NCI-H1694 (cell line): ENCODE results near the gene PHF10.
"Not testable (repeated sequence)": the region's sequence is repeated elsewhere in the genome, so short reads cannot be mapped to it uniquely, and the experiment has no call there.

ENCODE experiments used
- DNase-seq: peaks from one replicate; lab custom pipeline; 2025; lab: John Stamatoyannopoulos, UW

PHF10 gene

DNA sequence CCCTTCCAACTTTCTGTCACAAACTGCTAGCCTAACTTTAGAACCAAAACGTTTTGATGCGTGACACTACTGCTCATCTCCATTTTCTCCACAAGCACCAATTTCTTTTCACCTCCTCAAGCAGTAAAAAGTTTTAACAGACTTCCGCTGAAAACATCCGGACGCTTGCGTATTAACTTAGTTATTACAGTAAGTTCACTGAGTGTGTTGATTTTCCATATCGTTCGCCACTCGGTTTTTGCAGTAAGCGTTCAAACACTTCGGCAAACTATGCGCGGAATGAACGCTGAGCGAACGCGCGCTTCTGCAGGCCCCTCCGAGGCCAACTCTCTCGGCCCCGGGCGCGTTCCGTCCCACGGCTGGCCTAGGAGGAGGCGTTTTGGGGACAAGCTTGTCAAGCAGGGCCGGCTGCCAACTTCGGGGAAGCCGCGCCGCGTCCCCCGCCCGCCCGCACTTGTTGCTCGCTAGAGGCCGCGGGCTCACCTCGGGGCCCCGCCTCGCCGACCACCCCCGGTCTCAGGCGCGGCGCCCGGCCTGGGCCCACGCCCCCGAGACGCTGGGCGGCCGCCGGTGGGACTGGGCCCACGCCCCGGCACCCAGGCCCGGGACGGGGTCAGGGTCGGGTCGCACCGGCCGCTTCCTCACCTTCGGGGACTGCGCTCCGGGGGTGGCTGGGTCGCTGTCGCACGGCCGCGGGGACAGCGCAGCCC is 945 bp downstream of the PHF10 start:
- DNase-seq: no peak

- no peak for DNase-seq
Observed at GRCh38 chr6:169722362-169723199, 1.7 kb downstream of the PHF10 start.

DNA sequence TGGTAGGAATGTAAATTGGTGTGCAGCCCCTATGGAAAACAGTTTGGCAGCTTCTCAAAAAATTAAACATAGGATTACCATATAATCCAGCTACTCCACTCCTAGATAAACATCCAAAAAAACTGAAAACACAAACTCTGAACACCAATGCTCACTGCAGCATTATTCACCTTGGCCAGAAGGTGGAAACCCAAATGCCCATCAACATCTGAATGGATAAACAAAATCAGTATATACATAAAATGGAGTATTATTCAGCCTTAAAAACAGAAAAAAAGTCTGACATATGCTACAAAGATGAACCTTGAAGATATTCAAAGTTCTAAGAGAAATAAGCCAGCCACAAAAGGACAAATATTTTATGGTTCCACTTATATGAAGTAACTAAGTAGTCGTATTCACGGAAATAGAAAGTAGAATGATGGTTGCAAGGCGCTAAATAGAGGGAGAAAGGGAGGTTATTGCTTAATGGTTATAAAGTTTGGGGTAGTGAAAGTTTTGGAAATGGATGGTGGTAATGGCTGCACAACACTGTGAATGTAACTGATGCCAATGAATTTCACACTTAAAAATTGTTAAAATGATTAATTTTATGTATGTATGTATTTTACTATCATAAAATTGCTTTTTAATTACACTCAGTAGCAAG is 4.0 kb downstream of the PHF10 start:
- no peak for DNase-seq

DNA sequence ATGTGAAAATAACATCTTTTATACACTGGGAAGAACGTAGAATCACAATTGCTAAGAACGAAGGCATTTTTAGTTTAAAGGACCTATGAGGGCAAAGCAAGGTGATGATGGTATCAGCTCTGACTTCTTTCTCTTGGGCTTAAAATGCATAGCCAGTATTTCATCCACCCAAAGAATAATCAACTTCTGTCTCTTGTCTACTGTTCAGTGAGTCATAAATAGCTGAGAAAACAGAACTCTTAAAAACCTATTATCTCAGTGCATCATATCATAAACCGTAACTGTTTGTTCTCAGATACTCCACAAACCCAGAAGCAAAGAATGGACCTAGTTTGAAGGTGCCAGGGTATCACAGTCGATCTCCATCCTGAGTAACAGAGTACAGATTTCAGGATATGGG is 5.2 kb downstream of the PHF10 start:
- DNase-seq: no peak

DNA sequence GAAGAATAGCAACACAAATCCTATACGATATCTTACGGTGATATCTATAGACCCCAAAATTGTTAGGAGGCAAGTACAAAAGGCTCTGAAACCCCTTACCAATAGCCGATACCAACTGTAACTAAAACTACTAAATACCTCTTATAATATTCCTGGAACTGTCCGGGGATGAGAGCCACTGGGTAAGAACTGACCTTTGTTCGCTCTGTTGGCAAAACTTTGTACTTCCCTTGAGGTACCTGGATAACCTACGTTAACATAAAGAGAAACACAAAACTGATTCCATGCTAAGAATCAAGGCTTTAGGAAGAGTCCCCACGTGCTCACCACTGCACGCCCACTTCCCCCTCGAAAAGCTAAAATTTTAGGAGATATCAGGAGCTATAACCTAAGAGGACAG is 9.7 kb downstream of the PHF10 start:
- no peak for DNase-seq

GRCh38 chr6:169714178-169714577 is 10.1 kb downstream of the PHF10 start:
- DNase-seq: no peak

DNA sequence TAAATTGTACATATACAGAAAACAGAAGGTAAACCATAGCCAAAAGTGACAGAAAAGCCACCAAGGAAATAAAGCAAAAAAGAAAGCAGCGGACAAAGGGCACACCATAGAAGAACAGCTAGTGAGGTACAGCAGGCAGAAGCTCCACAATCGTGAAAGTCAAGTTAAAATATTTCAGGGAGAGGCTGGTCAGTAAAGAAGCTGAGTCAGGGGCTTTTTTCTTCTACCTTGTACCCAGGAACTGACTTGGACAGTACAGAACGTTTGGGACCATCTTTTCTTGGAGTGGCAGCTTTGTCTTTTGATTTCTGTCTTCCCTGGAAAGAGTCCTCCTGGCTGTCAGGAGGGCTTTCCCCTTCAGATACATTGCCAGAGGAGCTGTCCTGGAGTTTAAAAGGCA is 14.3 kb downstream of the PHF10 start:
- DNase-seq: no peak

DNA sequence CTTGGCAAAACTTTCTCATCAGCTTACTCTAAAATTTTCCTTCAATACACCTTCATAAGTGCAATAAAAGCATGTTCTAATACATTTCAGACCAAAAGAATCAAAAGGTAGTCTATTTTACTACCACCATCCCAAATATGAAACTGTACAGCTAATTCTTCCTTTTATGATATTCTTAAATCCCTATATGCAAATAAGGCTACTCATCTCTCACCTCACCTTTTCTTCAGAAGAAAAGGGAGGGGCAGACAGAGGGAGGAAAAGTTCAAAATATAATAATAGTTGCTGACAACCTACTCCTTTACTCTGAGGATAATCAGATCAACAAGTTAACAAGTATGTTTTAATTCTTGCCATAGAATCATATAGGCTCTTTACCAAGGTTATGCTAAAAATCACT is 15.0 kb downstream of the PHF10 start:
- DNase-seq: no peak

GRCh38 chr6:169707772-169708171 is 16.5 kb downstream of the PHF10 start:
- no peak for DNase-seq

DNA sequence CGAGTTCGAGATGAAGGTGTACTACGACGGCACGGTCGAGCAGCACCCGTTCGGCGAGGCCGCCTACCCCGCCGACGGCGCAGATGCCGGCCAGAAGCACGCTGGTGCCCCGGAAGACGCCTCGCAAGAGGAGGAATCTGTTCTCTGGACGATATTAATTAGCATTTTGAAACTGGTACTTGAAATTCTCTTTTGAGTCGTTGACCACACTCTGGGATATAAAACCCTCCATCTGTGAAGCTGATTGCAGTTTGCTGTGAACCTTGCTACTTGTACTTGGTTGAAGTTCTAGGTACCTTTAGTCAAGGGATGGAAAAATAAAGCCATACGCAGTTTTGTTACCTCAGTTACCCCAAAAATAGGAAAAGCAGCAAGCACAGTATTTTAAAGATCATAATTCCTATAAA is 21.5 kb downstream of the PHF10 start:
- DNase-seq: no peak

DNA sequence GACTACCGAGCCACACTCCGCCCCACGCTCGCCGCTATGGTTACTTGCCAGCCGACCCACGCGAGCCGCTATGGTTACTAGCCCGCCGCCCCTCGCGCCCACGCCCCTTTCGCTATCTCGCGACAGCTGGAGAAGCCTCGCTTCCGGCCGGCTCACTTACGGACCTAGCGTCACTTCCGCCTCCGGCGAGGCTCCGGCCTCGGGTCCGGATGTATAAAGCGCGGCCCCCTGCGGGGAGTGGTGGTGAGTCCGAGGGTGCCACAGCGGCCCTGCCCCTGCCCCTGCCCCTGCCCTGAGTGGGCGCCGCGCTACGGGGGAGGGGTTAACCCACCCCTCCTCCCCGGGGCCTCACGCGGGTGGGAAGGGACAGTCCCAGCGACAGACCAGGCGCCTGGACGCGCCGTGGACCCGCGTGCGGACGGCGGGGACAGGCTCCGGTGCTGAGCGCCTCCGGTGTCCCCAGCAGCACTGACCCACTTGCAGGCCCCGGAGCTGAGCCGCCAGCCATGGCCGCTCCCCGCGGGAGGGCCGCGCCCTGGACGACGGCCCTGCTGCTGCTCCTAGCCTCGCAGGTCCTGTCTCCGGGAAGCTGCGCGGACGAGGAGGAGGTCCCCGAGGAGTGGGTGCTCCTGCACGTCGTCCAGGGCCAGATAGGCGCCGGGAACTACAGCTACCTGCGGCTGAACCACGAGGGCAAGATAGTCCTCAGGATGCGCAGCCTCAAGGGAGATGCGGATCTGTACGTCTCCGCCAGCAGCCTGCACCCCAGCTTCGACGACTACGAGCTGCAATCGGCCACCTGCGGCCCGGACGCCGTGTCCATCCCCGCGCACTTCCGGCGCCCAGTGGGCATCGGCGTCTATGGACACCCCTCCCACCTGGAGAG is 22.1 kb downstream of the PHF10 start, which contains the start of the genes C6orf120 and WDR27:
TSS of gene C6orf120 (plus strand) at position 173 of the 886 bp plus-strand sequence. CDS start at position 507, 334 bp downstream.
TSS of gene WDR27 (minus strand) at position 76 of the 886 bp plus-strand sequence. CDS start 13,024 bp downstream, outside the sequence.
- peak; percentile 63 for DNase-seq

DNA sequence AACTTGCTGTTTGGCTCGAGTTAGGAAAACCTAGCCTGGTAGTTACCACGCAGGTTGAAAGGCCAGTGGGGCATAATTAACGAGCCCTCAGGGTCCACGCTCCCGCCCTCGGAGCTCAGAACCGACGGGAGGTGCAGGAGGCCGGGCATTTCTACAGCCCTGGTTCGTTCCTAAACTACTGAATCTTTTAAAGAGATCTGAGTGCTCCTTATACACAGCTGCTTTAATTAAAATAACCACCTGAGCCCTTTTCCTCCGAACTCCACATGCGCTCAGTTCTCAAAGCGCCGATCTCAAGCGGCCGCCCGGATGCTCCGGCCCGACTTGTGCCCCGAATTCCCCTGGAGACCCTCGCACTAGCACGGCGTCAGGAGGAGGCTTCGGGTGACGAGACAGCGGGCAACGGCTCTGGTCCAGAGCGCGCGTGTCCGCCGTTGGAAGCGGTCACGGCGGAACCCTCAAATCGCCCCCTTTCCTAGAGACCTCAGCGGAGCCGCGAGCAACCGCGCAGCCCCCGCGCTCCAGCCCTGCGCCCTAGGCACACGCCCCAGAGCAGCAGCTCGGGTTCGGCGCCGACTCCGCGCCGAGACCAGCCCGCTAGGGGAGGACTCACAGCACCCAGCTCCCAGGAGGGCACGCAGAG is 22.9 kb downstream of the PHF10 start:
- DNase-seq: no peak

DNA sequence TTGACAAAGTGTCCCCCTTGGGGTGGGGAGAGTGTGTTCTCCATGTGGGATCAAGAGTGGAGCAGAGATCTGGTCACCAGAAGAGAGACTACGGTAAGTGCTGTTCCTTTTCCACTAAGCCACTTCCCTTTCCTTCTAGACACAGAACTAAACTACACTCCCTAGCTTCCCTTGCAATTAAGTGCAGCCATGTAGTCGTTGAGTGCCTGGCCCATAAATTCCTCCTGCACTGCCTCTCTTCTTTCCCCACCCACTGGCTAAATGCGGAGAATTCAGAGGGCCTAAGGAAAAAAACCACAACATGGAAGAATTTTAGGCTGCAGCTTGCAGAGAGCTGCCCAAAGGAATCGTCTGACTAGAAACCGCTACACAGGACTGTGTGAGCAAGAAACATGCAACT is 24.0 kb downstream of the PHF10 start:
- DNase-seq: no peak

GRCh38 chr6:169697115-169697514 is 27.2 kb downstream of the PHF10 start:
- not testable (repeated sequence) for DNase-seq

GRCh38 chr6:169695131-169695530 is 29.2 kb downstream of the PHF10 start:
- DNase-seq: no peak

DNA sequence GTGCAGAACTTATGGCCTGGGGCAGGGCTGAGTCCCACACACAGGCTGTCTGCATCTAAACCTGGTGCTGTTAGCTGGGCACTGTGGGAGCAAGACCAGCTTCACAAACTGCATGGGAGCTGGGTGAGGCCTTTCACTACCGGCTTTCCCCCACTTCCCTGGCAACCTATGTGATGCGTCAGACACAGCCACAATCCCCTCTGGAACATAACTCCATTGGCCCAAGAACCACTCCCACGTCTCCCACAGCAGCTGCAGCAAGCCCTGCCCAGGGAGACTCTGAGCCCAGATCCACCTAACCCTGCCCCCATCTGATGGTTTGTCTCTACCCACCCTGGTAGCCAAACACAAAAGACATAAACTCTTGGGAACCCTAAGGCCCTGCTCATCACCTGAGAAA is 31.8 kb downstream of the PHF10 start:
- no peak for DNase-seq

DNA sequence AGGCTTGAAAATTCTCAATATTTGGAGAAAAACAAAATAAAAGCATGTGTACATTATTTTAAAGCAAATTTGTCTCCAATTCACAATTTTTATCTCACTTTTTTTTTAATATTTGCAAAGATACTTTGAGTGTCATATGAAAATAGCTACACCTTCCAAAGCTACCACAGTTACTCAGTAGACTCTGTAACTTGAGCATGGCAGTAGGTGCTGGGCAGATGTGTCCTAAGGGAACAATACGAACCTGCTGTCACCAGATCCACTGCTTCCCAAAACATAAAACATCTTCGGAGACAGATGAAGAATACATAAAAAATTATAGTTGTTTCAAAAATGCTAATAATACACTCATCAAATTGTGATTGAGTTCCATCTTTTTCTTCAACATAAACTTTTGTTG is 33.0 kb downstream of the PHF10 start:
- no peak for DNase-seq

DNA sequence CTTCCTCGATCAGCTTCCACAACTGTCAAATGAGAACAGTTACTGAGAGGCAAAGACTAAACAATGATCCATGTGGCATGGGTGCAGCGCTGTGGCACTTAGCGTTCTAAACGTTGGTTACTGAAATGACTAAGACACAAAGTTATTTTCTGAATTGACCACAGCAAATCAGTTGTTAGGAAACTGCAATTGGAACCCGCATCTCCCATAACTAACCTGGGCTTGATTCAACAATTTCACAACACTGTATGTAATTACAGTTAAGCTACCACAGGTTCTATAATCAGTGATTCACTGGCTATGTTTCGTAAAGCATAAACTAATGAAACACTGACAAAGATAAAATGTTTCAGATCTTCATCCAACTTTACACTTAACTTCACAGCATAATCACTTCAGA is 35.0 kb downstream of the PHF10 start:
- DNase-seq: no peak

GRCh38 chr6:169685860-169686259 is 38.4 kb downstream of the PHF10 start:
- no peak for DNase-seq

GRCh38 chr6:169684056-169684455 is 40.2 kb downstream of the PHF10 start:
- no peak for DNase-seq

- no peak for DNase-seq
Observed at GRCh38 chr6:169678342-169678741, 46.0 kb downstream of the PHF10 start.
